NCI-H510A treated with DMSO at 0.1 percent for 48 hours (cell line): ENCODE data around the gene CNN2.
"Not testable (repeated sequence)": the region's sequence is repeated elsewhere in the genome, so short reads cannot be mapped to it uniquely, and the experiment has no call there.

ENCODE experiments used
- DNase-seq: peaks from one replicate; lab custom pipeline; 2025; lab: John Stamatoyannopoulos, UW

Gene CNN2

GRCh38 chr19:1010586-1011510, 15.6 kb upstream of the CNN2 start:
- no peak for DNase-seq

- DNase-seq = no peak
Measured at GRCh38 chr19:1011831-1012333, 14.5 kb upstream of the CNN2 start.

- no peak for DNase-seq
Measured at GRCh38 chr19:1012334-1012733, 14.1 kb upstream of the CNN2 start.

- DNase-seq = no peak
Measured at GRCh38 chr19:1013218-1013617, 13.2 kb upstream of the CNN2 start.

GRCh38 chr19:1014161-1015060, 12.0 kb upstream of the CNN2 start:
- no peak for DNase-seq

- DNase-seq = no peak
Measured at GRCh38 chr19:1015061-1015781, 11.2 kb upstream of the CNN2 start.

GRCh38 chr19:1015782-1016646, 10.4 kb upstream of the CNN2 start:
- DNase-seq = no peak

- no peak for DNase-seq
Measured at GRCh38 chr19:1016647-1017114, 9.7 kb upstream of the CNN2 start.

GRCh38 chr19:1017115-1017905, 9.1 kb upstream of the CNN2 start:
- DNase-seq = no peak

- DNase-seq = no peak
Measured at GRCh38 chr19:1017906-1018305, 8.5 kb upstream of the CNN2 start.

GRCh38 chr19:1018393-1018792, 8.0 kb upstream of the CNN2 start:
- DNase-seq = no peak

GRCh38 chr19:1018932-1019615, 7.3 kb upstream of the CNN2 start:
- DNase-seq = no peak

- no peak for DNase-seq
Measured at GRCh38 chr19:1019616-1019961, 6.8 kb upstream of the CNN2 start.

- no peak for DNase-seq
Measured at GRCh38 chr19:1019980-1020867, 6.2 kb upstream of the CNN2 start.

GRCh38 chr19:1020868-1021425, 5.5 kb upstream of the CNN2 start, which contains the start of gene TMEM259:
Gene TMEM259 (minus strand): TSS chr19:1021123. CDS start chr19:1020996, 127 bp downstream.
- DNase-seq = peak; percentile 87

- not testable (repeated sequence) for DNase-seq
Measured at GRCh38 chr19:1023883-1024188, 2.6 kb upstream of the CNN2 start.

- DNase-seq = not testable (repeated sequence)
Measured at GRCh38 chr19:1025080-1025479, 1.3 kb upstream of the CNN2 start.
